HG02938 (cell line): ENCODE data around the gene ZRANB1.
A peak's percentile ranks its signal among the peaks of the same experiment; 100 is the strongest.

Experiments used
- ATAC-seq: cut with Tn5 transposase; IDR thresholded peaks from one replicate; pipeline ENCODE4 v1.9.1; 2021; ENCODE audit warnings: mild to moderate bottlenecking, moderate library complexity; ENCODE audit not compliant: unreplicated experiment

ZRANB1 gene

GRCh38 chr10:124962421-124962820 is 20.5 kb downstream of the ZRANB1 start:
- no peak for ATAC-seq

GRCh38 chr10:124963866-124964720 is 22.2 kb downstream of the ZRANB1 start:
- ATAC-seq = no peak

- ATAC-seq = no peak
Observed at GRCh38 chr10:124966008-124966407, 24.1 kb downstream of the ZRANB1 start.

GRCh38 chr10:124967255-124967654 is 25.3 kb downstream of the ZRANB1 start:
- no peak for ATAC-seq

GRCh38 chr10:124971276-124971675 is 29.4 kb downstream of the ZRANB1 start:
- ATAC-seq = no peak

GRCh38 chr10:124972637-124973036 is 30.7 kb downstream of the ZRANB1 start:
- ATAC-seq = no peak

GRCh38 chr10:124974131-124974530 is 32.2 kb downstream of the ZRANB1 start:
- no peak for ATAC-seq

- peak; percentile 54 for ATAC-seq
Observed at GRCh38 chr10:124975977-124976514, 34.1 kb downstream of the ZRANB1 start.

- ATAC-seq = no peak
Observed at GRCh38 chr10:124977161-124977560, 35.2 kb downstream of the ZRANB1 start.

- ATAC-seq = no peak
Observed at GRCh38 chr10:124977648-124978375, 35.9 kb downstream of the ZRANB1 start.

GRCh38 chr10:124978376-124978725 is 36.4 kb downstream of the ZRANB1 start:
- ATAC-seq = no peak

GRCh38 chr10:124983321-124983720 is 41.4 kb downstream of the ZRANB1 start:
- no peak for ATAC-seq

GRCh38 chr10:124984376-124984775 is 42.5 kb downstream of the ZRANB1 start:
- no peak for ATAC-seq

GRCh38 chr10:124985162-124985561 is 43.2 kb downstream of the ZRANB1 start:
- no peak for ATAC-seq

- ATAC-seq = no peak
Observed at GRCh38 chr10:124987788-124988187, 45.9 kb downstream of the ZRANB1 start.

GRCh38 chr10:124988753-124989152 is 46.8 kb downstream of the ZRANB1 start:
- ATAC-seq = peak; percentile 70

- no peak for ATAC-seq
Observed at GRCh38 chr10:124989526-124989925, 47.6 kb downstream of the ZRANB1 start.

- no peak for ATAC-seq
Observed at GRCh38 chr10:124990671-124991625, 49.0 kb downstream of the ZRANB1 start.

- ATAC-seq = no peak
Observed at GRCh38 chr10:124991835-124992234, 49.9 kb downstream of the ZRANB1 start.

GRCh38 chr10:124992462-124993344 is 50.8 kb downstream of the ZRANB1 start:
- no peak for ATAC-seq
